ENCODE results near the gene RGS10.

The RGS10 gene

GRCh38 chr10:119491966-119492757 lies 50.4 kb downstream of the RGS10 start:
- no peak overlapping the region for H3K27ac ChIP-seq
- H3K36me3 ChIP-seq (replicated peaks) = no peaks in the 10 kb centered on the region
- in situ Hi-C loops (cut with HindIII; ENCODE audit: low pct_ligation_motif_present, low sequenced_read_pairs) = no loop called here
- no peak for TF ChIP-seq CTCF (IDR thresholded peaks at IDR 0.05; ENCODE audit: low read depth, low read length, missing control alignments)
- H3K27me3 ChIP-seq (replicated peaks) = no peaks in the 10 kb centered on the region
- H3K4me3 ChIP-seq (ENCODE audit: low read depth, low read length) = no peak overlapping the region
- DNase-seq = no peak

GRCh38 chr10:119489991-119490326 lies 52.6 kb downstream of the RGS10 start:
- Histone ChIP-seq H3K27me3 (replicated peaks) (no peaks in the 10 kb centered on the region), H3K4me3 (ENCODE audit: low read depth, low read length) (no peak overlapping the region), H3K27ac (no peak overlapping the region), H3K36me3 (replicated peaks) (no peaks in the 10 kb centered on the region)
- no peak for DNase-seq
- TF ChIP-seq CTCF (IDR thresholded peaks at IDR 0.05; ENCODE audit: low read depth, low read length, missing control alignments) = no peak
- in situ Hi-C loops (cut with HindIII; ENCODE audit: low pct_ligation_motif_present, low sequenced_read_pairs) = no loop called here

- no peaks in the 10 kb centered on the region for H3K36me3 ChIP-seq (replicated peaks)
- no peaks in the 10 kb centered on the region for H3K27me3 ChIP-seq (replicated peaks)
- in situ Hi-C loops (cut with HindIII; ENCODE audit: low pct_ligation_motif_present, low sequenced_read_pairs) = no loop called here
- no peak for TF ChIP-seq CTCF (IDR thresholded peaks at IDR 0.05; ENCODE audit: low read depth, low read length, missing control alignments)
- H3K27ac ChIP-seq = no peak overlapping the region
- no peak overlapping the region for H3K4me3 ChIP-seq (ENCODE audit: low read depth, low read length)
- DNase-seq = no peak
Measured at GRCh38 chr10:119488675-119489074, 53.8 kb downstream of the RGS10 start.

- no peak for DNase-seq
- in situ Hi-C loops (cut with HindIII; ENCODE audit: low pct_ligation_motif_present, low sequenced_read_pairs) = no loop called here
- no peak for TF ChIP-seq CTCF (IDR thresholded peaks at IDR 0.05; ENCODE audit: low read depth, low read length, missing control alignments)
- H3K27ac ChIP-seq = no peak overlapping the region
- no peak overlapping the region for H3K4me3 ChIP-seq (ENCODE audit: low read depth, low read length)
- no peaks in the 10 kb centered on the region for H3K36me3 ChIP-seq (replicated peaks)
- H3K27me3 ChIP-seq (replicated peaks) = peaks cover under 1% of the 10 kb centered on the region
Measured at GRCh38 chr10:119483839-119484238, 58.7 kb downstream of the RGS10 start.

GRCh38 chr10:119483001-119483400 lies 59.5 kb downstream of the RGS10 start:
- no peak for TF ChIP-seq CTCF (IDR thresholded peaks at IDR 0.05; ENCODE audit: low read depth, low read length, missing control alignments)
- in situ Hi-C loops (cut with HindIII; ENCODE audit: low pct_ligation_motif_present, low sequenced_read_pairs) = no loop called here
- no peak for DNase-seq
- H3K36me3 ChIP-seq (replicated peaks) = no peaks in the 10 kb centered on the region
- no peak overlapping the region for H3K27ac ChIP-seq
- H3K27me3 ChIP-seq (replicated peaks) = peaks cover 6% of the 10 kb centered on the region
- H3K4me3 ChIP-seq (ENCODE audit: low read depth, low read length) = no peak overlapping the region

All from brain microvascular endothelial cell (primary cell).